ENCODE results near the gene CAPN9.

The CAPN9 gene

DNA sequence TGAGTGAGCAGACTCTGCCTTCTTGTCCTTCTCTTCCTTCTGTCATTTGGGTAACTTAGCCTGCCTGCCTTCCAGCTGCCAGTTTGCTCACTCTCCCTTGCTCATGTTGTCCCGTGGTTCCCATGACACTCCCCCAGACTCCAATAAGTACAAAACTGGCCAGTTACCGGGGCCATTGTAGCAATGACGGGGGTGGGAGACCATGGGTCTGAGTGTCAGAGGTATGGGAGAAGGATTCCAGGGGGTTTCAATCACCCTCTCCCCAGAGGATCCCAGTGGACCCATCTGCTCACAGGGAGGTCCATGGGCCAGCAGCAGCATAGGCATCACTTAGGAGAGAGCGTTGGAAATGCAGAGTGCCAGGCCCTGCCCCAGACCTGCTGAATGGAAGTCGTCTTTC lies 51.3 kb downstream of the CAPN9 start:
- no peak for DNase-seq (ENCODE audit: low spot score)

DNA sequence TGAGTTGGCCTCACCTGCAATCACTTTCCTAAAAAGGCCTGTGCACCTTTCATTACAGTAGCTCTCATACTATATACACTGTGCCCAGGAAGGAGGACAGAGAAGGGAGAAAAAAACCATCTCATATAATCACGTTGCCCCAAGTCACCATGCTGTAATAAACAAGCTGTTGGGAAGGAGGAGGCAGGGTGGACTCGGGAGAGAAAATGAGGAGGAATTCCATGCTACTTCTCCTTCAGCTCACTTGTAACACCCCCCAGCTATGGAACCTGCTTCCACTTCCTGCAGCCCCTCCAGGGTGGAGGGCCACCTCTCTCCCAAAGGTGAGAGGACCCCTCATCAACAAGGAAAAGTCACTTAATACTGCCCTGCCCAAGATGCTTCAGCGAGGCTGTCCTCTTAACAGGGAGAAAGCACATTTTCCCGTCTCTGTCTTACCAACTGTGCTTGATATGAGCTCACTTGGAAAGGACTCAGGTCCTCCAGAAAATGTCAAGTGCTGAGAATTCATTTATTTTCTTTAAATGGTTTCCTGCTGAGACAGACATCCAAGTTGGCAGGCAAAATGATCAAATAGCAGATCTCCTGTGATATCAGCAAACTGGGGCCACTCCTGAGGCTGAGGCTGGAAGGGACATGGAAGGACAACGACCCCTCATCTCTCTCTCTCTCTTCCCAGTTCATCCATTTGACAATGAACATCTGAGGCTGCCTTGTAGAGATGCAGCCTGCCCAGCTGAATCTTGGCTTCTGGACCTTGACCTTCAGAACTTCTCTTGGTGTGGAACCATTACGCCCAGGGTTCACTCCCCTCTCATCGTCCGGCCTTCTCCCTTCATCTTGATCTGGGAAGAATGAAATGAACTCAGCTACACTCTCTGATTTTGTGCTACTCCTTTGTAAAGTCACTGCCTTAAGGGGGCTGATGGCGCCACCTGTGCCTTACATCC lies 54.0 kb downstream of the CAPN9 start:
- no peak for DNase-seq (ENCODE audit: low spot score)

DNA sequence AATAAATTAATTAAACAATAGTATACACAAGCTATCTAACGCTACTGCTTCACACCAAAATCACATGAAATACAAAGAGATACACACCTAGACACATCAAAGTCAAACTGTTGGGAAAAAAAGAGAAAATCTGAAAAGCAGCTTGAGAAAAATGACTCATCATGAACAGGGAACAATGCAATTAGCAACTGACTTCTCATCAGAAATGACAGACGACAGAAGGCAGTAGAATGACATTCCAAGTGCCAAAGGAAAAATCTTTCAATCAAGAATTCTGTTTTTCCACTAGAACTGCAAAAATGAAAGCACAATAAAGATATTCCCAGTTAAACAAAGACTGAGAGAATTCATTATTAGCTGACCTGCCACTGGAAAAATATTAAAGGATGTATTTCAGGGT lies 57.2 kb downstream of the CAPN9 start:
- no peak for DNase-seq (ENCODE audit: low spot score)

DNA sequence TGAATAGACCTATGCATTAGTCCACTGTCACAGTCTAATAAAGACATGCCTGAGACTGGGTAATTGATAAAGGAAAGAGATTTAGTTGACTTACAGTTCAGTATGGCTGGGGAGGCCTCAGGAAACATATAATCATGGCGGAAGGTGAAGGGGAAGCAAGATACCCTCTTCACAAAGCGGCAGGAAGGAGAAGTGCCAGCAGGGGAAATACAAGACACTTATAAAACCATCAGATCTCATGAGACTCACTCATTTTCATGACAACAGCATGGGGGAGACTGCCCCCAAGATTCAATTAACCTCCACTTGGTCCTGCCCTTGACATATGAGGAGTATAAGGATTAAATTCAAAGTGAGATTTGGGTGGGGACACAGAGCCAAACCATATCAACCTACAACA lies 59.4 kb downstream of the CAPN9 start:
- no peak for DNase-seq (ENCODE audit: low spot score)

DNA sequence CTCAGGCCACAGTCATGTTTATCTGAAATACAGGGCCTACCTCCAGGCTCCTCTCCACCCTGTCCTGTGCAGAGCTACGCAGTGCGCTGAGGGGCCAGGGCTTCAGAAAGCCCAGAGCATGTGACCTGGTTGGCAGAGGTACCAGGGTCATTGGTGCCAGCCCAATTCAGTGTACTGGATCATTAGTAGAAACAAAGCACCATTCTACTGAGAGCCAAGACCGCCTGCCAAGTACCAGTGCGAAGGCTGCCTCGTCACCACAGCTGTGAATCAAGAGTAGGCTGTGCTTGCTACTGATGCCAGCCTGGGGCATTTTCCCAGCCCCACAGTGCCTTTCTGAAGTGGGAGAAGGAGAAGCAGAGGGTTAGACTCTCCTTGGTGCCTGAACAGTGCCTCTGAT lies 59.8 kb downstream of the CAPN9 start:
- no peak for DNase-seq (ENCODE audit: low spot score)

- no peak for DNase-seq (ENCODE audit: low spot score)
Observed at GRCh38 chr1:230807561-230808280, 60.5 kb downstream of the CAPN9 start.

DNA sequence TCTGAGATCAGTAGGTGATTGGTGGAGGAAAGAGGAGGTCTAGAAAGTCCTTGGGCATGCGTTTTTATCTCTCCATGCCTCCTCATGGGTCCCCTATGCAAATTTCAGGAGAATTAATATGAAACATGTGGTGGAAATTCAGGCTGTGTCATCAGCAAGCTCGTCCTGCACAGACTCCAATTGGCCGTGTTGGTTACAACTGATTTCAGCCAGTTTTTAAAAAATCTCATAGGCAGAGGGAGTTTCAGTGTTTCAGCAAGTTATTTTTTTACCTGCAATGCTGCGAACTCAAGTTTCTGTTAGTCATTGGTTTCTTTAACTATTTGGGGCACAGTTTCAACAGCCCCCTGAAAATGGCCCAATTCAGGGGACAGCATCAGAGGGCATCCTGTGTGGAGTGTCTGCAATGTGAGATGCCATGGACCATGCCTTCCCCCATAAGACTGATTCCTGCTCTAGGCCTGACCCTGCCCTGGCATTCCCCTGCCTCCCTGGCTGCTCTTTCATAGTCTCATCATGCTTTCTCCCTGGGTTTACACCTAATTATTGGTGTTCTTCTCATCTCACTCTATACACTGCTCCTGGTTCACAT lies 61.2 kb downstream of the CAPN9 start:
- DNase-seq (ENCODE audit: low spot score), result no peak

DNA sequence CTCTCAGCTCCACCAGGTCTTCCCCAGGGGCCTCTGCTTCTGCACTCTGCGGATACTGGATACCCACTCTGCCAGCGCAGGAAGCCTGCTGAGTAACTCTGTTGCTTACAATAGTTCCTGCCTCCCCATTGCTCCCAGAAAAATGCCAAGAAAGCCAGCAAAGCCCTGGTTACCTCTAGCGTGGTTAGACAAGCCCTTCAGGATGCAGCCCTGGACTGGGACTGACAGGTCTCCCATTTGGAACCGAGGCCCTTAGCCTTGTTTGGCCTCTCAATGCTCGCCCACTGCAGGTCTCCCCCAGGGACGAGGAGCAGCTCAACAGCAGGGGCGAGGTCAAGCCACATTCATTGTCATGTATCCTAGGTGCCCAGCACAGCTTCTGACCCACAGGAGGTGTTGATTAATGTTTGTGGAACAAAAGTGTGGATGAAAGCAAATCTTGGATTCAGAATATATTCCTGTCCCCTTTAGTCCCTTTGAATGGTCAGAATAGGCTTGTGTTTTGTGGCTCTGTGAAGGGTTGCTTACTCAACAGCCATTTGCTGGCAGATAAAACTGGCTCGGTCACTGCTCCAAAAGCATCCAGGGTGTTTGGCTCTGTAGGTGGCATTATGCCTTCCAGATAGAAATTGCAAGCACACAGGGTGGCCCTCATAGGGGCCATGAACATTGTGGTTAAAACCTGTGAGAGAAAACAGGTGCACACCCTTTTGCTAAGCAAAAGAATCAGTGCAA lies 62.2 kb downstream of the CAPN9 start:
- no peak for DNase-seq (ENCODE audit: low spot score)

DNA sequence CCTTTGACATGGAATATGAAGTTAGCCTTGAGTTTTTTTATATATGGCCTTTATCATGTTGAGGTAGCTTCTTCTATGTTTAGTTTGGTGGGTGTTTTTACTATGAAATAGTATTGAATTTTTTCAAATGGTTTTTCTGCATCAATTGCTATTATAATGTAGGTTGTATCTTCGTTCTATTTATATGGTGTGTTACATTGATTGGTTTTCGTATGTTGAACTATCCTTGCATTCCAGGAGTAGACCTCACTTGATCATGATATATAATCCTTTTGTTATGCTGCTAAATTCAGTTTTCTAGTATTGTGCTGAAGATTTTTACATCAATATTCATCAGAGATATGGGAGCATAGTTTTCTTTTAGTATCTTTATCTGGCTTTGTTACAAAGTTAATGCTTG lies 65.4 kb downstream of the CAPN9 start:
- DNase-seq (ENCODE audit: low spot score), result no peak

DNA sequence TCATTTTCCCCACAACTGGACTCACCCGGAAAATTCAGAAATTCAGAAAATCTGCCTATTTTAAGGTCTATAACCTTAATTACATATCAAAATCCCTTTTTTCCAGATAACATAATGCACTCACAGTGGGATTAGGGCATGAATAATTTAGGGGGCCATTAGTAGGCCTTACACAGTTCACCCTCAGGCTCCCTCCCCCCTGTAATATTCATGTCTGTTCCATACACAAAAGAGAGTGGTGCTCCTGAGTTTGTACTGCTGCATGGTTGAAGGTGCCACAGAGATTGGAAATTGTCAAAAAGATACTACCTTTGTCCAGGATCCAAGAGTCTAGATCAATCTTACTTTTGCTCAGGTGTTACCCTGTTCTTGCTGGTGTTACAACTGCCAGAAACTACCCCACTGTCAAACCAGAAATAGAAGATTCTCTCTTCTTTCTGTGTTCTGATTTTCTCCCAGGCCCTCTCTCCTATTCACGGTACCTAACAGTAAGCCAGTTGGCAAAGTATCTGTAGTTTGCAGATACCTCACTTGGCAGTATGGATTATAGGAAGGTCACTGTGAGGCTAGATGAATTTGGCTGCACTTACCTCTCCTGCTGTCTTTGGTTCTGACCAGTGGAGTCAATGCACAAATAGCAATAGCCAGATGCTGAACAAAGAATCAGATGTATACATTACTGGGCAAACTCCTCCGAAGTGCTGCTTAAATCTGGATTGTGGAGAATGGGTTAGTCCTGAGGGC lies 67.9 kb downstream of the CAPN9 start:
- no peak for DNase-seq (ENCODE audit: low spot score)

GRCh38 chr1:230816018-230816417 lies 68.8 kb downstream of the CAPN9 start:
- no peak for DNase-seq (ENCODE audit: low spot score)

DNA sequence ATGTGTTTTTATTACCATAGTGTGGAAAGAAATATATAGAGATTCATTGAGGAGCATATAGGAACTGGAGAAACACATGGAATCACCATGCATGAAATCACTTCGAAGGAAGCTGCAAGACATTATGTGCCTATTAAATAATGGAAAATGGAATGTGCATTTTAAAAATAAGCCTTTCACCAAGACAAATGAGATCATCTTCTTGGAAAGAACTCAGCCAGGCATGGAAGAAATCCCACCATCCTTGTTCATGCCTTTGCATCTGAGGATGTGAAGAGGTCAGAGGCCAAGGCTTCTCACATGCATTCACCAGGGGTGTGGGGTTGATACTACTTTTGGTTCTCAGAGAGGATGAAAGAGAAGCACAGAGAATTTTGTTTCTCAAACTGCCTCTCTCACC lies 71.2 kb downstream of the CAPN9 start:
- DNase-seq (ENCODE audit: low spot score), result no peak

GRCh38 chr1:230818901-230819300 lies 71.7 kb downstream of the CAPN9 start:
- DNase-seq (ENCODE audit: low spot score), result no peak

- no peak for DNase-seq (ENCODE audit: low spot score)
Observed at GRCh38 chr1:230819976-230820375, 72.8 kb downstream of the CAPN9 start.

- no peak for DNase-seq (ENCODE audit: low spot score)
Observed at GRCh38 chr1:230820568-230820967, 73.4 kb downstream of the CAPN9 start.

- no peak for DNase-seq (ENCODE audit: low spot score)
Observed at GRCh38 chr1:230821346-230821745, 74.2 kb downstream of the CAPN9 start.

- no peak for DNase-seq (ENCODE audit: low spot score)
Observed at GRCh38 chr1:230822092-230822581, 74.9 kb downstream of the CAPN9 start.

- DNase-seq (ENCODE audit: low spot score), result no peak
Observed at GRCh38 chr1:230823426-230823825, 76.2 kb downstream of the CAPN9 start.

DNA sequence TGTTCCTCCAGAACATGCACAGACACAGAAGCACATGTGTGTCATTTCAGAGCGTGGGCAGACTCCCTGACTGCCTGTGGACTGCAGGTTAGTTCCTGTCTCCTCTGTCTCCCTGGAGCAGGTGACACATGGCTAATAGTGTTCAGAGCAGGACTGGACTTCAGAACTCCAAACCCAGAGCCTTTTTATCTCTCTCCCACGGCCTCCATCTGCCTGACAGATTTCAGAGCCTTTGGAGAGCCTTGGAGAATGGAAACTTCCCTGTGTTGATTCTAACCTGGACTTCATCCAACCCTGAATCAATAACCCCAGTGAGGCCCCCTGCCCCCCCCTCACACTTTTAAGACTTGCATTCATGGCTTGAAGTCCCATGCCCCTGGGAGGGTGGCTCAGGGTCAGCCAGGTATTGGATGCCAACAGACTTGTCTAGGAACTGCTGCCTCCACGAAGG lies 76.8 kb downstream of the CAPN9 start:
- DNase-seq (ENCODE audit: low spot score), result no peak

DNA sequence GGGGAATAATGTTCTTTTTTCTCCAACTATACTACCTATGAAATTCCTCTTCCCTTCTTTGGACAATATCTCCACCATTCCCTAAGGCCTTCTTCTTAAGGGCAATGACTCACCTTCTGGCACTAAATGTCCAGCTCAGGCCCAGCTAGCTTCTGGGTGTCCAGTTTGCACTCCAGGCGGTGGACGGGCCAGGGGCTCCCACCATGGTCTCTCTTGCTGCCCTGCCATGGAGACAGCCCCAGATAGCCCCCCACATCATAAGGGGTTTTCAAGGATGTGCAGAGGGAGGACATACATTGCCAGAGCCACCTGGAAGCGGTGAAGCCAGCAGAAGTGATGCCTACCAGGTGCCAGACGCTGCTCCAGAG lies 77.3 kb downstream of the CAPN9 start:
- no peak for DNase-seq (ENCODE audit: low spot score)
